Measurements from ENCODE around the gene JCAD.

GRCh38 chr10:30027057-30028005 is 32.1 kb downstream of the JCAD start:
- TF ChIP-seq, protein P1, sequence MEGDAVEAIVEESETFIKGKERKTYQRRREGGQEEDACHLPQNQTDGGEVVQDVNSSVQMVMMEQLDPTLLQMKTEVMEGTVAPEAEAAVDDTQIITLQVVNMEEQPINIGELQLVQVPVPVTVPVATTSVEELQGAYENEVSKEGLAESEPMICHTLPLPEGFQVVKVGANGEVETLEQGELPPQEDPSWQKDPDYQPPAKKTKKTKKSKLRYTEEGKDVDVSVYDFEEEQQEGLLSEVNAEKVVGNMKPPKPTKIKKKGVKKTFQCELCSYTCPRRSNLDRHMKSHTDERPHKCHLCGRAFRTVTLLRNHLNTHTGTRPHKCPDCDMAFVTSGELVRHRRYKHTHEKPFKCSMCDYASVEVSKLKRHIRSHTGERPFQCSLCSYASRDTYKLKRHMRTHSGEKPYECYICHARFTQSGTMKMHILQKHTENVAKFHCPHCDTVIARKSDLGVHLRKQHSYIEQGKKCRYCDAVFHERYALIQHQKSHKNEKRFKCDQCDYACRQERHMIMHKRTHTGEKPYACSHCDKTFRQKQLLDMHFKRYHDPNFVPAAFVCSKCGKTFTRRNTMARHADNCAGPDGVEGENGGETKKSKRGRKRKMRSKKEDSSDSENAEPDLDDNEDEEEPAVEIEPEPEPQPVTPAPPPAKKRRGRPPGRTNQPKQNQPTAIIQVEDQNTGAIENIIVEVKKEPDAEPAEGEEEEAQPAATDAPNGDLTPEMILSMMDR (IDR thresholded peaks at IDR 0.05): peak in 2 of 6 experiments; percentile 25 to 31
- TF ChIP-seq POLR2A (IDR thresholded peaks at IDR 0.05): no peak
